Measurements from ENCODE around the gene OR10H2.

- TF ChIP-seq CTCF (IDR thresholded peaks at IDR 0.05) (no peak), EP300 (IDR thresholded peaks at IDR 0.05) (no peak), POLR2A (IDR thresholded peaks at IDR 0.05; ENCODE audit: low read depth) (no peak), POLR2AphosphoS5 (IDR thresholded peaks at IDR 0.05) (no peak)
Observed at GRCh38 chr19:15727724-15728123, at the start of gene OR10H2.

All from esophagus muscularis mucosa (tissue), 4 donors.